Coronary artery (tissue), 2 donors: ENCODE measurements around the gene RAPGEF1.

Source experiments
- DNase-seq: peaks from one replicate; pipeline ENCODE4 v3.0.0-alpha.2; 2017; ENCODE audit warnings: low spot score
- H3K27ac ChIP-seq, 2 donors: fragments of 200-600 bp; sonication (generic); one replicate each; pipeline ENCODE4 v1.5.1; 2016 to 2019
- H3K4me3 ChIP-seq: fragments of 200-600 bp; sonication (generic); 2 replicates; pipeline ENCODE4 v1.5.1; 2016; ENCODE audit warnings: mild to moderate bottlenecking, moderate library complexity
- CTCF ChIP-seq: fragments of 200-600 bp; sonication (generic); IDR thresholded peaks from one replicate; pipeline ENCODE4 v1.5.1; 2019; ENCODE audit warnings: antibody characterized with exemption

RAPGEF1 gene

DNA sequence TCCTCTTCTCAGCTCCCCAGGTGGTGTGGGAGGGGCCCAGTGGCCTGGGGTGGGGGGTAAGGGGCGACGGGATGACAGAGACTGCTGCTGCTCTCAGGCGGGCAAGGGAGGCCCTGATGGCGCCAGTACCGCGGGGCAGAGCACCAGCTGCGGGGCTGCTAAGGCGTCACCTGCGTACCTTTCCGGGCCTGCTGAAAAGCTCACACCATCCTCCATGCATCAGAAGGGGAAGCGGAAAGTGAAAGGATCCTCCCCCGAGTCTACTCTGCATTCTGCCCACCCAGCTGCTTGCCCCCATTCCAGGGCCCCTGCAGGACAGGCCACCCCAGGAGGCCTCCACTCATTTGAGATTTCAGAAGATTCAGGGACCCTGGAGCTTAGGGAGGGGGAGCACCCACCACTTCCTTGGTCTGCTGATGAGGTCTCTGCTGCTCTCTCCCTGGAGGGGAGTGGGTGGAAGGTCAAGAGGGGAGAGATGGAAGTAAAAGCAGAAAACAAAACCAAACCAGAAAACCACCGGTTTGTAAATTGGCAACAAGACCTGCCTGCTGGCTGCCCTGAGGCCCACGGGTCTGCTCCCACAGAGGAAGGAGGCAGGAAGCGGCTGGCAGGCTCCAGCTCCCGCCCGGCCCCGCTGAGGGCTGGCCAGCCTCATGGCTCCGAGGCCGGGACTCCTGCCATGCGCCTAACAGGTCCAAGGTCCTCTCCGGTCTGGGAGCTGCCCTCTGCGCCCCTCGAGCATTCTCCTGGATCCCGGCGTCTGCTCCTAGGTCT, 161.0 kb downstream of the RAPGEF1 start:
- no peak for DNase-seq
- no peak overlapping the region for H3K4me3 ChIP-seq
- H3K27ac ChIP-seq: no peak overlapping the region
- TF ChIP-seq CTCF: no peak

GRCh38 chr9:131578021-131578420, 161.9 kb downstream of the RAPGEF1 start:
- H3K27ac ChIP-seq: no peak overlapping the region
- TF ChIP-seq CTCF: no peak
- no peak for DNase-seq
- H3K4me3 ChIP-seq: no peak overlapping the region

DNA sequence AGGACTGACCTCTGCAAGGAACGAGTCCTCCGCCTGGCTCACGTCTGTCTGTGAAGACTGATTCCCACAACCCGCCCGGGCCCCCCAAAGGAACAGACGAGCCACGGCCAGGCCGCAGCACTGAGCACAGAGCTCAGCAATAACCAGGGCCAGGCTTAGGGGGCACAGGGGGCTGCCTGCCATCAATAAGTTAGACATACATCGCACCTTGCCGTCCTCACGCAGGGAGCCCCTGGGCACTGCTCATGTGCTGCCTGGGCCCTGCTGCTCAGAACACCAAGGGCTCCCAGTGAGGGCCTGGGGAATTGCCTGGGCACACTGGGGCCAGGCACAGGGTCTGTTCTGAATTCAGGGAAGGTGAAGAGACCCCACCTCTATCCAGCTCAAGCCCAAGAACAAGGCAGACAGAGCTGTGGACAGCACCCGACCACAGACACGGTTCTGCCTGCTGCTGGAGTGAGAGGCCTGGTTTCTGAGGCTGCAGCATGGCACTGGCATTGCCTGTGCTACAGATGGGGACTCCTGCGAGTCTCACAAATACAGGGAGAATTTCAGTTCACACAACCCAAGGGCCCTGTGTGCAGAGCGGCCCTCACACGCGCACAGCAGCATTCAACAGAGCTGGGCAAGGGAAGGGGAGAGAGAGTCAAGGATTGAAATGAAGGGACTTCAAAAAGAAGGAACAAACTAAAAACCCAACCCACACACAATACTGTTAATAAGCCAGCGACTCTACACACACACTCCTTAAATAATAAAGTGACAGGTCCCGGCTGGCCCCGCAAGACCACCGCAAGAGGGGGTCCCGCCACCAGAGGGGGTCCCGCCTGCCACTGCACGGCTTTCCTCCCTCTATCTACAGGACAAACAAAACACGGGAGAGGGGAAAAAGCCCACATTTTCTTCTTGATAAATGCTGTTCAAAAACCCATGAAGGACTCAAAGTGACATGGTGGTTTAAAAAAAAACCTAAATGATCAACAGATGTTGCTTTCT, 162.6 kb downstream of the RAPGEF1 start:
- no peak for DNase-seq
- no peak for TF ChIP-seq CTCF
- H3K27ac ChIP-seq: no peak overlapping the region
- no peak overlapping the region for H3K4me3 ChIP-seq

- DNase-seq: no peak
- no peak for TF ChIP-seq CTCF
- Histone ChIP-seq H3K27ac (no peak overlapping the region), H3K4me3 (no peak overlapping the region)
Measured at GRCh38 chr9:131575946-131576853, 163.7 kb downstream of the RAPGEF1 start.

DNA sequence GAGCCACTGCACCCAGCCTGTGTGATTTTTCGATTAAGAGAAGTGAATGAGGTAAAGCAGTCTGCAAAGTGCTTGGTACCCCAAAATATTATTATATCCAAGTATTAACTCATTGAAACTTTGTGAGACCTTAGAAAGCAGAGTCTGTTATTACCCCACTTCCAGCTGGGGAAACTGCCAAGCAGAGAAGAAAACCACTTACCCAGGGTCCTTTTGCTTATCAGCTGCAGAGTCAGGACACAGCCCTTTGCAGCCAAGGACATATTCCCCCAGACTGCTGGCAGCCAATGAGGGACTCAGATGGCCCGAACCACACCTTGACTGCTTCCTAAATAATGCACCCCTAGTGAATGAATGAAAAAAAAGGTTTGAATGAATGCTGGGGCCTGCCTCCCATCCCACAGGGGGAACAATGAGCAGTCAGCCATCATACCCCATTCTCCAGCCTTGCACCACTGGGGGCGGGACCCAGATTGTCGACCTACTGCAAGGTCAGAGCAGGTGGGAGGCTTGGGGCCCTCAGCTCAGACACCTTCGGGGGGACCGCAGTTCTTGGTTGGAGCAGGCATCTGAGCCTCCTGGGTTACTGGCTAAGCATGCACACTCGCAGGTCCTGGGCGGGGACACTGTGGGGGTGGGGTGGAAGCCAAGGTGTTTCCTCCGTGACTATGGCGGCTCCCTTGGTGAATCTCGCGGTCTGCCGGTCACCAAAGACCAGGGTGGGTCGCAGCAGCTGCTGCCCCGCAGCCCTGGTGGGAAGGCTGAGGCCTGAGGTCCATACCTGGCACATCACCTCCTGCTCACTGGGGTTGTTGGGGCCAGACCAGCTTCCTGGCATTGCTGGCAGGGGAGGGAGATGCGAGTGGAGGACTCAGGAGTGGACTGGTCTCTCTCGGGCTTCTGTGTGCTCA, 164.9 kb downstream of the RAPGEF1 start:
- Histone ChIP-seq H3K4me3 (no peak overlapping the region), H3K27ac (no peak overlapping the region)
- no peak for DNase-seq
- no peak for TF ChIP-seq CTCF

DNA sequence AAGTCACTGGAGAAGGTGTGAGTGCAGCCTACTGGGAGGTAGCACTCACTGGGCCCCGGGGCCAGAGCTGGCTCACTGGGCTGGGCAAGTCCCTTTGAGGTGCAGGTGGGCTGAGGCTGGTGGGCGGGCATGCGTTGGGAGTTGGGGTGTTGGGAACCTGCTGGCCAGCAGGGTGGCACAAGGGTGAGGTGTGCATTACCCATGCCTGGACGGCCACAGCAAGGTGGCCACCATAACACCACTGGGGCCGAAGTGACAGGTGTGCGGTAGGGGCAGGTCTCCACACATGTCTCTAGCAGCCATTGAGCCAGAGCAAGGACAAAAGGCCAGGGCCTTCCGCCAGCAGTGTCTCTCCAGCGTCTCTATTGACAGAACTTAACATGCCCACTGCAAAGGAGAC, 172.0 kb downstream of the RAPGEF1 start:
- no peak for TF ChIP-seq CTCF
- Histone ChIP-seq H3K27ac (no peak overlapping the region), H3K4me3 (no peak overlapping the region)
- DNase-seq: no peak
